ENCODE data around the gene TRAF5. TPM values are rescaled to one million over a fixed set of nuclear protein-coding genes. Genes with fewer than 3 reads are reported as not detected.
"Not testable (repeated sequence)": the region's sequence is repeated elsewhere in the genome, so short reads cannot be mapped to it uniquely, and the experiment has no call there.

TRAF5 gene
- total RNA-seq, 2 donors from 2014 or later = 45.1 to 52.6 TPM

- intact Hi-C loops (cut with DNase I) = loop anchor here in 1 of 2 donors (10.0 kb wide), 1 partner anchor 137 kb away; no protein-coding TSS in a partner anchor
- no peak for DNase-seq (ENCODE audit: low spot score)
Observed at GRCh38 chr1:211338224-211338620, 11.6 kb downstream of the TRAF5 start.

- intact Hi-C loops (cut with DNase I) = loop anchor here in 1 of 2 donors (10.0 kb wide), 1 partner anchor 135 kb away; no protein-coding TSS in a partner anchor
- DNase-seq (ENCODE audit: low spot score) = no peak
Observed at GRCh38 chr1:211339631-211340041, 13.0 kb downstream of the TRAF5 start.

GRCh38 chr1:211340622-211341507, 14.2 kb downstream of the TRAF5 start:
- intact Hi-C loops (cut with DNase I) = no loop called here
- no peak for DNase-seq (ENCODE audit: low spot score)

- intact Hi-C loops (cut with DNase I) = no loop called here
Observed at GRCh38 chr1:211341999-211342398, 15.4 kb downstream of the TRAF5 start.

GRCh38 chr1:211343607-211344006, 17.0 kb downstream of the TRAF5 start:
- intact Hi-C loops (cut with DNase I) = no loop called here
- no peak for DNase-seq (ENCODE audit: low spot score)

More at GRCh38 chr1:211341999-211342398, 15.4 kb downstream of the TRAF5 start:
- DNase-seq (ENCODE audit: low spot score) = no peak

GRCh38 chr1:211344152-211344618, 17.6 kb downstream of the TRAF5 start:
- intact Hi-C loops (cut with DNase I) = no loop called here
- DNase-seq (ENCODE audit: low spot score) = no peak

GRCh38 chr1:211345719-211346118, 19.1 kb downstream of the TRAF5 start:
- no peak for DNase-seq (ENCODE audit: low spot score)
- intact Hi-C loops (cut with DNase I) = no loop called here

GRCh38 chr1:211347077-211347844, 20.6 kb downstream of the TRAF5 start:
- intact Hi-C loops (cut with DNase I) = no loop called here

GRCh38 chr1:211348547-211348946, 21.9 kb downstream of the TRAF5 start:
- intact Hi-C loops (cut with DNase I) = no loop called here
- DNase-seq (ENCODE audit: low spot score) = no peak

More at GRCh38 chr1:211347077-211347844, 20.6 kb downstream of the TRAF5 start:
- no peak for DNase-seq (ENCODE audit: low spot score)

- DNase-seq (ENCODE audit: low spot score) = no peak
- intact Hi-C loops (cut with DNase I) = no loop called here
Observed at GRCh38 chr1:211349741-211350140, 23.1 kb downstream of the TRAF5 start.

GRCh38 chr1:211352055-211352454, 25.4 kb downstream of the TRAF5 start:
- DNase-seq (ENCODE audit: low spot score); intact Hi-C loops (cut with DNase I): not testable (repeated sequence)

GRCh38 chr1:211352465-211352864, 25.8 kb downstream of the TRAF5 start:
- DNase-seq (ENCODE audit: low spot score) = no peak
- intact Hi-C loops (cut with DNase I) = no loop called here

GRCh38 chr1:211352985-211353515, 26.4 kb downstream of the TRAF5 start:
- no peak for DNase-seq (ENCODE audit: low spot score)
- intact Hi-C loops (cut with DNase I) = no loop called here

- no peak for DNase-seq (ENCODE audit: low spot score)
- intact Hi-C loops (cut with DNase I) = no loop called here
Observed at GRCh38 chr1:211353562-211354212, 27.1 kb downstream of the TRAF5 start.

GRCh38 chr1:211355873-211356272, 29.2 kb downstream of the TRAF5 start:
- no peak for DNase-seq (ENCODE audit: low spot score)
- intact Hi-C loops (cut with DNase I) = no loop called here

- no peak for DNase-seq (ENCODE audit: low spot score)
- intact Hi-C loops (cut with DNase I) = no loop called here
Observed at GRCh38 chr1:211356723-211357407, 30.2 kb downstream of the TRAF5 start.

GRCh38 chr1:211358685-211359084, 32.1 kb downstream of the TRAF5 start:
- no peak for DNase-seq (ENCODE audit: low spot score)
- intact Hi-C loops (cut with DNase I) = no loop called here

GRCh38 chr1:211359876-211360275, 33.2 kb downstream of the TRAF5 start:
- intact Hi-C loops (cut with DNase I) = no loop called here

GRCh38 chr1:211361202-211361601, 34.6 kb downstream of the TRAF5 start:
- DNase-seq (ENCODE audit: low spot score) = no peak
- intact Hi-C loops (cut with DNase I) = no loop called here

More at GRCh38 chr1:211359876-211360275, 33.2 kb downstream of the TRAF5 start:
- DNase-seq (ENCODE audit: low spot score) = no peak

Measured in posterior vena cava (tissue), 2 donors.